Activated naive CD4-positive, alpha-beta T cell treated with anti-CD3 and anti-CD28 coated beads, Interleukin-2, amount 10 ng/mL, durations not matched to agents 7 days and 5 days (primary cell): ENCODE measurements around the gene ODAD4.
"Not testable (repeated sequence)": the region's sequence is repeated elsewhere in the genome, so short reads cannot be mapped to it uniquely, and the experiment has no call there.

Experiments
- CTCF ChIA-PET: fragments of 350-600 bp; sonication (Branson Sonifier 250); formaldehyde crosslinking; loops from one replicate; lab custom pipeline; 2021; ENCODE audit warnings: antibody characterized with exemption; lab: Charles Lee
- DNase-seq: peaks from one replicate; pipeline ENCODE4 v3.0.0-alpha.2; 2020
- H3K27ac Mint-ChIP-seq: one replicate; pipeline ENCODE4 v1.8.0; 2021; ENCODE audit warnings: mild to moderate bottlenecking, moderate library complexity, mixed read lengths
- H3K27me3 Mint-ChIP-seq: one replicate; pipeline ENCODE4 v1.8.0; 2021; ENCODE audit warnings: mild to moderate bottlenecking, mixed read lengths
- H3K36me3 Mint-ChIP-seq: one replicate; pipeline ENCODE4 v1.8.0; 2021; ENCODE audit warnings: mixed read lengths
- H3K4me1 Mint-ChIP-seq: one replicate; pipeline ENCODE4 v1.8.0; 2021; ENCODE audit warnings: mixed read lengths
- H3K4me3 Mint-ChIP-seq: one replicate; pipeline ENCODE4 v1.8.0; 2021; ENCODE audit warnings: mild to moderate bottlenecking, moderate library complexity, mixed read lengths
- H3K9me3 Mint-ChIP-seq: one replicate; pipeline ENCODE4 v1.8.0; 2021; ENCODE audit warnings: mixed read lengths

The ODAD4 gene

DNA sequence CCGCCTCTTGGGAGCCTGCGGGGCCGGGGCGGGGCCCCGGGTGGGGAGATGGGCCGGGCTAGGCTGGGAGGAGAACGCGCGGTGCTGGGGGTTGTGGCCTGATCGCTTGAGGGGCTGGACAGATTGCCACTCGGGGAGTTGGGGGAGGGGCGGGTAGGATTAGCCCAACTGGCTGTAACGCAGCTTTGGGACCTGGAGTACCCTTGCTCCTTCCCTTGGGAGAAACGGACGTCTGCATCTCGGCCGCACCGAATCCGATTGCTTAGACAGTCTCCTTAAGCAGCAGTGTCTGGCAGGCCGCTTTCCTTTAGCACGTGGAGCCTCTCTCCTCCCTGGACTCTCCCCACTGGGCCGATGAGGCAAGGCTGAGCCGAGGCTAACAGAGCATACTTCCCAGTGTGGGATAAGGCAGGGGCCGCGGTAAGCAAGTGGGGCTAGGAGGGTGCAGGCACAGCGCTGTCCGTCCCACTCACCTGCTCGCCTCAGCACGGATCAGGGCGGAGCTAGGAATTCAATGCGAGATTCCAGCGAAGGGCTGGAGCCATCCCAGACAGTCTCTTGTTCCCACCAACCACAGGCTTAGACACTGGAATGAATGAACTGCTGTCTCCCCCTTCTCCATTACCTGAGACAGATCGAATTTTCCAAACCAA lies 11.1 kb upstream of the ODAD4 start:
- DNase-seq: no peak
- Mint-ChIP-seq H3K36me3 (peaks cover 10% of the 10 kb centered on the region), H3K27me3 (no peaks in the 10 kb centered on the region), H3K27ac (peak overlapping the region; percentile 90), H3K9me3 (no peaks in the 10 kb centered on the region), H3K4me1 (peaks cover 43% of the 10 kb centered on the region), H3K4me3 (peak overlapping the region; percentile 95)
- CTCF ChIA-PET: interaction anchor here (0.8 kb wide), 1 partner anchor 11 kb away, joined by 3 read pairs; the partner anchor contains the start of gene ODAD4

- H3K4me3 Mint-ChIP-seq: peak overlapping the region; percentile 95
- H3K9me3 Mint-ChIP-seq: no peaks in the 10 kb centered on the region
- no peaks in the 10 kb centered on the region for H3K27me3 Mint-ChIP-seq
- DNase-seq: no peak
- peaks cover 37% of the 10 kb centered on the region for H3K4me1 Mint-ChIP-seq
- peak overlapping the region; percentile 70 for H3K27ac Mint-ChIP-seq
- CTCF ChIA-PET: no interaction called here
- H3K36me3 Mint-ChIP-seq: peaks cover 11% of the 10 kb centered on the region
These were observed 10.4 kb upstream of the ODAD4 start for GRCh38 chr17:41919840-41920579.

- Mint-ChIP-seq H3K4me3 (no peak overlapping the region), H3K27ac (no peak overlapping the region), H3K36me3 (peaks cover 10% of the 10 kb centered on the region), H3K27me3 (no peaks in the 10 kb centered on the region), H3K9me3 (no peaks in the 10 kb centered on the region), H3K4me1 (peaks cover 34% of the 10 kb centered on the region)
- CTCF ChIA-PET: no interaction called here
- DNase-seq: no peak
These were observed 9.8 kb upstream of the ODAD4 start for GRCh38 chr17:41920580-41920955.

DNA sequence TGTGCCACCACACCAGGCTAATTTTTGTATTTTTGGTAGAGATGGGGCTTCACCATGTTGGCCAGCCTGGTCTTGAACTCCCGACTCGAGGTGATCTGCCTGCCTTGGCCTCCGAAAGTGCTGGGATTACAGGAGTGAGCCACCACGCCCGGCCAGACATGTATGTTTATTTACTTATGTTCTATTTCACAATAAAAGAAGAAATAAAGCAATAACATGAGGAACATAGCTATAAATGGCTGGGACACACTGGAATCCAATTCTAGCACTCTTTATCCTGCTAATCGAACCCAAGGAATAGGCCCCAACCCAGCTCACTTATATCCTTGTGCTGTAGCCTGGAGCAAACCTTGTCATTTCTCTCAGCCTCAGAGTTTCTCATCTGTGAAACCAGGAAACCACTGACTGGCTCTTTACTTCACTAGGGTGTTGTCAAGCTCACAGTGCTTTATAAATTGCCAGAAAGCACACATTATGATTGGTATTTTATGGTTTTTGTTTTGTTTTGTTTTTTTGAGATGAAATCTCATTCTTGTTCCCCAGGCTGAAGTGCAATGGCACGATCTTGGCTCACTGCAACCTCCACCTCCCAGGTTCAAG lies 4.3 kb upstream of the ODAD4 start:
- Mint-ChIP-seq H3K9me3 (no peaks in the 10 kb centered on the region), H3K27ac (peak overlapping the region; percentile 62), H3K4me3 (no peak overlapping the region), H3K36me3 (peaks cover 10% of the 10 kb centered on the region), H3K4me1 (peaks cover 33% of the 10 kb centered on the region), H3K27me3 (no peaks in the 10 kb centered on the region)
- DNase-seq: no peak
- CTCF ChIA-PET: interaction anchor here (0.9 kb wide), 1 partner anchor 27 kb away, joined by 3 read pairs; no protein-coding TSS in a partner anchor

- Mint-ChIP-seq H3K4me1 (peaks cover 58% of the 10 kb centered on the region), H3K4me3 (peak overlapping the region; percentile 87), H3K36me3 (peaks cover 10% of the 10 kb centered on the region), H3K27ac (peak overlapping the region; percentile 92), H3K9me3 (no peaks in the 10 kb centered on the region), H3K27me3 (no peaks in the 10 kb centered on the region)
- DNase-seq: no peak
- CTCF ChIA-PET: interaction anchor here (0.9 to 2.0 kb wide), 3 partner anchors 29 to 34 kb away, joined by 3 to 6 read pairs (median 4); no protein-coding TSS in a partner anchor
These were observed 1.6 kb upstream of the ODAD4 start for GRCh38 chr17:41928693-41929251.

GRCh38 chr17:41930833-41931156 lies 378 bp downstream of the ODAD4 start:
- DNase-seq, H3K9me3 Mint-ChIP-seq, H3K36me3 Mint-ChIP-seq, H3K27me3 Mint-ChIP-seq: not testable (repeated sequence)
- CTCF ChIA-PET: interaction anchor here (1.0 to 1.5 kb wide), 6 partner anchors 9 to 87 kb away, joined by 3 to 4 read pairs (median 4); partner anchors contain the start of genes ACLY, CNP and DNAJC7
- Mint-ChIP-seq H3K4me1 (peaks cover 60% of the 10 kb centered on the region), H3K4me3 (peak overlapping the region; percentile 87), H3K27ac (peak overlapping the region; percentile 92)

GRCh38 chr17:41931715-41932114 lies 1.3 kb downstream of the ODAD4 start:
- H3K9me3 Mint-ChIP-seq, H3K27me3 Mint-ChIP-seq, DNase-seq, H3K36me3 Mint-ChIP-seq, CTCF ChIA-PET, H3K4me3 Mint-ChIP-seq: not testable (repeated sequence)
- Mint-ChIP-seq H3K27ac (peak overlapping the region; percentile 58), H3K4me1 (peaks cover 54% of the 10 kb centered on the region)

GRCh38 chr17:41932816-41933389 lies 2.5 kb downstream of the ODAD4 start:
- no peaks in the 10 kb centered on the region for H3K9me3 Mint-ChIP-seq
- H3K27me3 Mint-ChIP-seq: no peaks in the 10 kb centered on the region
- H3K4me1 Mint-ChIP-seq: peaks cover 52% of the 10 kb centered on the region
- H3K4me3 Mint-ChIP-seq: peak overlapping the region; percentile 46
- no peak for DNase-seq
- H3K36me3 Mint-ChIP-seq: peaks cover 6% of the 10 kb centered on the region
- CTCF ChIA-PET: interaction anchor here (1.0 to 3.5 kb wide), 2 partner anchors 30 to 178 kb away, joined by 3 to 12 read pairs; no protein-coding TSS in a partner anchor
- peak overlapping the region; percentile 89 for H3K27ac Mint-ChIP-seq

GRCh38 chr17:41935641-41936040 lies 5.2 kb downstream of the ODAD4 start:
- Mint-ChIP-seq H3K4me3 (no peak overlapping the region), H3K27me3 (peaks cover 17% of the 10 kb centered on the region), H3K36me3 (no peaks in the 10 kb centered on the region), H3K9me3 (no peaks in the 10 kb centered on the region), H3K27ac (no peak overlapping the region), H3K4me1 (peaks cover 34% of the 10 kb centered on the region)
- no peak for DNase-seq
- CTCF ChIA-PET: interaction anchor here (1.1 to 3.5 kb wide), 2 partner anchors 11 to 27 kb away, joined by 3 to 12 read pairs; no protein-coding TSS in a partner anchor

DNA sequence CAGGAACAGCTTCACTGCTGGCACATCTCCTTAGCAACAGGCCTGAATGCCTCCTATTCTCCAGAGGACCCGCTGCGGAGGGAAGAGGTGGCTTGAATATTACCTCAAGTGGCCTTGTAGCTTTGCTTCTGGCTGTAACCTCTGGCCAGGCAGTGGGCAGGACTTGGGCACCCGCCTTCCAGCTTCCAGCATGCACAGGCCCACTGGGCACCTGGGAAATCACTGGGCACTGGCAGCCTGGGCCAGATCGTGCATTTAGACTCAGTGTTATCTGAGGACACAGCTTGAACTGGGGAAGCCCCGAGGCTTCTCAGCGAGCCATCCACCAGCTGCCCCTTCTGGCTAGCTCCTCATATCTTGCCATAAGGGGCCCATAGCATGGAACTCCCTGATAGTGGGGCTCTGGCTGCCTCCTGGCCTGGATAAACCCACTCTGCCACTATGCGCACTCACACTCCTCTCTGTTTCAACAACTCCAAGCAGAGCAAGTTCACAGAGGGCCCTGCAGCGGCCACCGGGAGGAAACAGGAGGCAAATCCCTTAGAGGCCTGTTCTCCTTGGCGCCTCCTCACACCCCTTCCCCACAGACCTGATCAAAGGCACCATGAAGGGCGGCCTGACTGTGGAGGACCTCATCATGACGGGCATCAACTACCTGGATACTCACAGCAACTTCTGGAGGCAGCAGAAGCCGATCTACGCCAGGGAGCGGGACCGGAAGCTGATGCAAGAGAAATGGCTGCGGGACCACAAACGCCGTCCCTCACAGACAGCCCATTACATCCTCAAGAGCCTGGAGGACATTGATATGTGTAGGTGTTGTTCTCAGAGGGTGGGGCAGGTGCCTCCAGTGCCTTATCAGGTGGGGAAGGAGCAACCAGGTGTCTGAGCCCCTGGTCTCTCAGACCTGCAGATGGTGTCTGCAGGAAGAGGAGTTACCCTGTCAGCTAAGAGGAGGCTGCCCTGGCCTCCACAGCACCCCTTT lies 7.8 kb downstream of the ODAD4 start:
- Mint-ChIP-seq H3K27ac (no peak overlapping the region), H3K27me3 (peaks cover 23% of the 10 kb centered on the region), H3K4me3 (no peak overlapping the region), H3K36me3 (no peaks in the 10 kb centered on the region), H3K4me1 (peaks cover 9% of the 10 kb centered on the region), H3K9me3 (no peaks in the 10 kb centered on the region)
- DNase-seq: no peak
- CTCF ChIA-PET: interaction anchor here (0.8 to 1.2 kb wide), 2 partner anchors 8 to 26 kb away, joined by 3 to 4 read pairs; partner anchors contain the start of gene ODAD4

DNA sequence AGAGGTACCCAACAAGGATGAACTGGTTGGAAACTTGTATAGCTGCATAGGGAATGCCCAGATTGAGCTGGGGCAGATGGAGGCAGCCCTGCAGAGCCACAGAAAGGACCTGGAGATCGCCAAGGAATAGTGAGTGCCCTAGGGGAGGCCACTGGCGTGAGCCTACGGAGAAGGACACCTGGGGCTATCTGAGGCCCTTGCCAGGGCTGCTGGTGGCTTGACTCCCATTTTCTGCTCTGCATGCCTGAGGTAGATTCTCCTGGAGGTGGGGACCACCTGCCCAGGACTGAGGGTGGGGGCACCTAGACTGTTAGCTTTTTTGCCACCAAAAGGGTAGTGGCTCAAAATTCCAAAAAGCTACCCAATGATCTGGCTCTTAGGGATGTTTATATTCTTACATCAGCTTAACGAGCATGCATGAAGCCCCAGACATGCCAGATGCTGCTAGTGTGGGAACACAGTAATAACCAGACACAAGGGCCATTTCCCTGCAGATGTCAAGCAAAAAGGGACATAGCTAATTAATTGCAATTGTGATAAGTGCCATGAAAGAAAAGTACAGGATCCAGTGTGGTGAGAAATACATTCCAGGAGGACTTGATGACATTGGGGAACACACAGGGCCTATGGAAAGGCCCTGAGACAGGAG lies 8.8 kb downstream of the ODAD4 start:
- CTCF ChIA-PET: interaction anchor here (0.8 to 1.2 kb wide), 2 partner anchors 9 to 25 kb away, joined by 3 to 4 read pairs; partner anchors contain the start of gene ODAD4
- H3K4me1 Mint-ChIP-seq: peaks cover 4% of the 10 kb centered on the region
- H3K27me3 Mint-ChIP-seq: peaks cover 23% of the 10 kb centered on the region
- no peaks in the 10 kb centered on the region for H3K36me3 Mint-ChIP-seq
- no peak overlapping the region for H3K4me3 Mint-ChIP-seq
- H3K27ac Mint-ChIP-seq: no peak overlapping the region
- no peaks in the 10 kb centered on the region for H3K9me3 Mint-ChIP-seq
- DNase-seq: no peak

GRCh38 chr17:41939693-41940090 lies 9.3 kb downstream of the ODAD4 start:
- Mint-ChIP-seq H3K27me3 (peaks cover 23% of the 10 kb centered on the region), H3K27ac (no peak overlapping the region), H3K4me1 (peaks cover 1% of the 10 kb centered on the region), H3K4me3 (no peak overlapping the region), H3K36me3 (no peaks in the 10 kb centered on the region), H3K9me3 (no peaks in the 10 kb centered on the region)
- CTCF ChIA-PET: interaction anchor here (1.2 kb wide), 1 partner anchor 10 kb away, joined by 4 read pairs; the partner anchor contains the start of gene ODAD4
- no peak for DNase-seq
